B cell (primary cell): Measurements from ENCODE around the gene MYBPHL. TPM values are rescaled to one million over a fixed set of nuclear protein-coding genes. Genes with fewer than 3 reads are reported as not detected.
A peak's percentile ranks its signal among the peaks of the same experiment; 100 is the strongest.

Source experiments
- ATAC-seq: fragments of 200-7000 bp; cut with Tn5 transposase; one replicate; pipeline ENCODE4 v1.10.0; 2021; ENCODE audit warnings: low read depth, mild to moderate bottlenecking, moderate number of reproducible peaks, moderate library complexity
- CTCF ChIA-PET: fragments of 350-600 bp; sonication (Branson Sonifier 250); formaldehyde crosslinking; loops from one replicate; lab custom pipeline; 2021; ENCODE audit warnings: antibody characterized with exemption, inconsistent platforms; lab: Charles Lee
- POLR2A ChIA-PET: fragments of 350-600 bp; sonication (Branson Sonifier 250); formaldehyde crosslinking; loops from one replicate; lab custom pipeline; 2021; ENCODE audit warnings: antibody characterized with exemption; lab: Charles Lee
- DNase-seq: peaks from one replicate; pipeline ENCODE4 v3.0.0; 2013
- H2AFZ ChIP-seq: 2 replicates; pipeline ENCODE4 v1.6.1; 2012; ENCODE audit warnings: mild to moderate bottlenecking, low read depth, low read length; ENCODE audit not compliant: insufficient read depth, poor library complexity, severe bottlenecking
- H3K27ac ChIP-seq, 2 donors: 1 replicate in 1 of 2; 2 replicates in 1 of 2; pipeline ENCODE4 v1.5.1; 2012 to 2013; ENCODE audit warnings: low read length in 2 of 2, mild to moderate bottlenecking in 2 of 2, moderate library complexity in 1 of 2
- H3K27me3 ChIP-seq, 4 experiments: fragments of 200-600 bp in 1 of 4; sonication (generic) in 1 of 4; replicated peaks in 1 of 4; 1 replicate in 2 of 4; 2 replicates in 2 of 4; pipeline versions ENCODE4 v1.6.1 to v1.7.0; 2013 to 2016; ENCODE audit warnings: low read length in 3 of 4, mild to moderate bottlenecking in 2 of 4, mixed read lengths in 1 of 4, moderate library complexity in 1 of 4; ENCODE audit not compliant: insufficient read depth in 4 of 4, control insufficient read depth in 3 of 4; ENCODE audit errors: control extremely low read depth in 1 of 4
- H3K36me3 ChIP-seq, 2 experiments: replicated peaks in 1 of 2; 1 replicate in 1 of 2; 2 replicates in 1 of 2; pipeline versions ENCODE4 v1.6.1 to v1.7.1; 2013; ENCODE audit warnings: low read length in 1 of 2; ENCODE audit not compliant: insufficient read depth in 2 of 2, control insufficient read depth in 1 of 2; ENCODE audit errors: control extremely low read depth in 1 of 2, extremely low read depth in 1 of 2
- H3K4me1 ChIP-seq, 2 donors: fragments of 200-600 bp in 1 of 2; sonication (generic) in 1 of 2; 1 replicate in 1 of 2; 2 replicates in 1 of 2; pipeline versions ENCODE4 v1.5.1 to v1.6.1; 2013 to 2017; ENCODE audit warnings: low read length in 2 of 2; ENCODE audit not compliant: control insufficient read depth in 2 of 2, insufficient read depth in 2 of 2
- H3K4me2 ChIP-seq: replicated peaks from 2 replicates; pipeline ENCODE3; 2012; ENCODE audit warnings: mild to moderate bottlenecking, low read depth, low read length; ENCODE audit not compliant: poor library complexity, severe bottlenecking
- H3K4me3 ChIP-seq, 5 experiments: fragments of 200-600 bp in 1 of 5; sonication (generic) in 1 of 5; 1 replicate in 3 of 5; 2 replicates in 2 of 5; pipeline versions ENCODE4 v1.5.1 to v1.7.0; 2011 to 2016; ENCODE audit warnings: low read length in 4 of 5, mild to moderate bottlenecking in 4 of 5, low read depth in 2 of 5, control low read depth in 1 of 5, moderate library complexity in 1 of 5; ENCODE audit not compliant: insufficient read depth in 1 of 5; ENCODE audit errors: control extremely low read depth in 1 of 5, extremely low read depth in 1 of 5
- H3K79me2 ChIP-seq: fragments of 200-600 bp; sonication (generic); one replicate; pipeline ENCODE4 v1.6.0; 2016; ENCODE audit warnings: low read length; ENCODE audit not compliant: control insufficient read depth, insufficient read depth
- H3K9ac ChIP-seq: fragments of 200-600 bp; sonication (generic); 2 replicates; pipeline ENCODE4 v1.6.1; 2017; ENCODE audit warnings: mild to moderate bottlenecking, low read length, moderate library complexity
- H3K9me3 ChIP-seq, 3 donors: one replicate each; pipeline versions ENCODE4 v1.6.1 to v1.7.1; 2013; ENCODE audit warnings: low read length in 2 of 3; ENCODE audit not compliant: control insufficient read depth in 2 of 3, insufficient read depth in 1 of 3; ENCODE audit errors: control extremely low read depth in 1 of 3
- H4K20me1 ChIP-seq: 2 replicates; pipeline ENCODE4 v1.6.0; 2012; ENCODE audit warnings: mild to moderate bottlenecking, low read length; ENCODE audit not compliant: insufficient read depth, control insufficient read depth, poor library complexity, severe bottlenecking
- H3K27ac Mint-ChIP-seq: one replicate; pipeline ENCODE4 v1.8.0; 2021; ENCODE audit warnings: mixed read lengths
- H3K27me3 Mint-ChIP-seq: one replicate; pipeline ENCODE4 v1.8.0; 2021; ENCODE audit warnings: mixed read lengths
- H3K4me1 Mint-ChIP-seq: one replicate; pipeline ENCODE4 v1.8.0; 2021; ENCODE audit warnings: mixed read lengths
- H3K4me3 Mint-ChIP-seq: one replicate; pipeline ENCODE4 v1.8.0; 2021; ENCODE audit warnings: mixed read lengths
- H3K9me3 Mint-ChIP-seq: one replicate; pipeline ENCODE4 v1.8.0; 2022; ENCODE audit warnings: mixed read lengths; ENCODE audit not compliant: insufficient read depth
- EZH2 ChIP-seq: IDR thresholded peaks from 2 replicates; pipeline ENCODE4 v1.6.1; 2012; ENCODE audit warnings: borderline replicate concordance, low read depth, mild to moderate bottlenecking, moderate library complexity, low read length; ENCODE audit not compliant: insufficient read depth, poor library complexity, severe bottlenecking
- WGBS: methylation state at CpG from one replicate; pipeline ENCODE4 v1.1.5; 2013; ENCODE audit warnings: missing lambda C conversion rate; ENCODE audit not compliant: insufficient coverage; 5-methylcytosine and 5-hydroxymethylcytosine counted together
- intact Hi-C: fragments of 100-400 bp; cut with micrococcal nuclease; formaldehyde crosslinking; loops from one replicate; pipeline ENCODE4 v1.10.0; 2022
- polyA plus RNA-seq: library from polyadenylated mRNA; depleted of rRNA; stranded (reverse); fragments of >200 nt; gene quantifications from 2 replicates; pipeline ENCODE4 v1.2.3, GENCODE V29; 2012
- total RNA-seq, 2 donors: library from RNA; stranded (reverse); fragments of 120-200 nt in 1 of 2; gene quantifications; 1 replicate in 1 of 2; 2 replicates in 1 of 2; pipeline versions ENCODE4 v1.2.3 to v1.2.4, GENCODE V29; 2013 to 2022
- TF ChIP-seq, protein P1 (sequence below): fragments of 200-600 bp; IDR thresholded peaks from one replicate; pipeline ENCODE4 v1.8.0; 2022; ENCODE audit warnings: antibody characterized with exemption, mild to moderate bottlenecking

Gene MYBPHL
- total and polyA plus RNA-seq, 2 donors (not counting 1 experiment from before 2014, with no cell fraction given) = not detected

DNA sequence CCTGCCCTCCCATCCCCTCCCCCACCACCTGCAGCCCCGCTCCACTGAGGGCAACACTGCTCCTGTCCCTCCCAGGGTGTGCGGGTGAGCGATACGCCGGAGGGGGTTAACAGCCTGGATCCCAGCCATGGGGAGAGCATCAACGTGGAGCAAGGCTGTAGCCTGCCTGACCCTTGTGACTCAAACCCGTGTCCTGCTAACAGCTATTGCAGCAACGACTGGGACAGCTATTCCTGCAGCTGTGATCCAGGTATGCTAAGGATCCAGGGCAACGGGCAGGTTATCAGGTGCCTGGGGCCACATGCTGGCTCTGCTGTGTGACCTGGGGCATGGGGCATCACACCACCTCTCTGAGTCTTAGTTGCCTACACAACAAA lies 42.4 kb downstream of the MYBPHL start:
- no peak for ATAC-seq
- H3K27me3 Mint-ChIP-seq = peaks cover 4% of the 10 kb centered on the region
- intact Hi-C loops = no loop called here
- Histone ChIP-seq H3K9ac (no peak overlapping the region), H3K27me3 (peaks cover 0 to 4% (median 0%) of the 10 kb centered on the region in 4 experiments), H3K4me2 (no peak overlapping the region), H3K9me3 (no peaks in the 10 kb centered on the region), H3K27ac (no peak overlapping the region), H3K79me2 (no peaks in the 10 kb centered on the region), H3K4me3 (no peak overlapping the region), H3K4me1 (peaks cover 0 to 3% of the 10 kb centered on the region in 2 donors), H2AFZ (no peak overlapping the region), H4K20me1 (no peaks in the 10 kb centered on the region), H3K36me3 (no peaks in the 10 kb centered on the region)
- peaks cover 4% of the 10 kb centered on the region for H3K4me1 Mint-ChIP-seq
- no peak for TF ChIP-seq EZH2
- TF ChIP-seq, protein P1, sequence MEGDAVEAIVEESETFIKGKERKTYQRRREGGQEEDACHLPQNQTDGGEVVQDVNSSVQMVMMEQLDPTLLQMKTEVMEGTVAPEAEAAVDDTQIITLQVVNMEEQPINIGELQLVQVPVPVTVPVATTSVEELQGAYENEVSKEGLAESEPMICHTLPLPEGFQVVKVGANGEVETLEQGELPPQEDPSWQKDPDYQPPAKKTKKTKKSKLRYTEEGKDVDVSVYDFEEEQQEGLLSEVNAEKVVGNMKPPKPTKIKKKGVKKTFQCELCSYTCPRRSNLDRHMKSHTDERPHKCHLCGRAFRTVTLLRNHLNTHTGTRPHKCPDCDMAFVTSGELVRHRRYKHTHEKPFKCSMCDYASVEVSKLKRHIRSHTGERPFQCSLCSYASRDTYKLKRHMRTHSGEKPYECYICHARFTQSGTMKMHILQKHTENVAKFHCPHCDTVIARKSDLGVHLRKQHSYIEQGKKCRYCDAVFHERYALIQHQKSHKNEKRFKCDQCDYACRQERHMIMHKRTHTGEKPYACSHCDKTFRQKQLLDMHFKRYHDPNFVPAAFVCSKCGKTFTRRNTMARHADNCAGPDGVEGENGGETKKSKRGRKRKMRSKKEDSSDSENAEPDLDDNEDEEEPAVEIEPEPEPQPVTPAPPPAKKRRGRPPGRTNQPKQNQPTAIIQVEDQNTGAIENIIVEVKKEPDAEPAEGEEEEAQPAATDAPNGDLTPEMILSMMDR = no peak
- POLR2A ChIA-PET = no interaction called here
- H3K27ac Mint-ChIP-seq = no peak overlapping the region
- H3K4me3 Mint-ChIP-seq = no peak overlapping the region
- H3K9me3 Mint-ChIP-seq = no peaks in the 10 kb centered on the region
- no peak for DNase-seq
- 81% methylated on average over 8 of the region's 9 CpGs for WGBS
- CTCF ChIA-PET = interaction anchor here (1.1 to 8.1 kb wide), 8 partner anchors 11 to 268 kb away, joined by 3 to 73 read pairs (median 8); partner anchors contain the start of gene PSRC1

DNA sequence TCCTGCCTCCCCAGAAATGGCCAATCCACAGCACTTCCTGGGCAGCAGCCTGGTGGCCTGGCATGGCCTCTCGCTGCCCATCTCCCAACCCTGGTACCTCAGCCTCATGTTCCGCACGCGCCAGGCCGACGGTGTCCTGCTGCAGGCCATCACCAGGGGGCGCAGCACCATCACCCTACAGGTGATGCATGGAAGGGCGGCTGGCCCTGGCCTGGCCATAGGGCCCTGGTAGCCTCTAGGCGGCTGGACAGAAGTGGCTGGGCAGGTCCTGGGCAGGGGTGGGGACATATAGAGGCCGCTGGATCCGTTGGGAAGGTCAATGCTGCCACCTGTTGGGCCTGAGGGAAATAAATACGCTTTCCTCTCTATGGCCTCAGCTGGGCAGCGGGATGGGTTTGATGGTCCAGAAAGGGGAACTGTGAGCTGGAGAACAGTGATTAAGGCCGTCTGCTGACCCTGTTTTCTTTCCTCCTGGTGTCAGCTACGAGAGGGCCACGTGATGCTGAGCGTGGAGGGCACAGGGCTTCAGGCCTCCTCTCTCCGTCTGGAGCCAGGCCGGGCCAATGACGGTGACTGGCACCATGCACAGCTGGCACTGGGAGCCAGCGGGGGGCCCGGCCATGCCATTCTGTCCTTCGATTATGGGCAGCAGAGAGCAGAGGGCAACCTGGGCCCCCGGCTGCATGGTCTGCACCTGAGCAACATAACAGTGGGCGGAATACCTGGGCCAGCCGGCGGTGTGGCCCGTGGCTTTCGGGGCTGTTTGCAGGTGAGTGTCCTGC lies 43.0 kb downstream of the MYBPHL start:
- ATAC-seq (peak; percentile 92), DNase-seq (peak; percentile 80)
- CTCF ChIA-PET = interaction anchor here (1.1 to 8.1 kb wide), 8 partner anchors 10 to 269 kb away, joined by 3 to 73 read pairs (median 8); partner anchors contain the start of gene PSRC1
- Mint-ChIP-seq H3K4me3 (no peak overlapping the region), H3K4me1 (peaks cover 4% of the 10 kb centered on the region), H3K27me3 (peaks cover 4% of the 10 kb centered on the region), H3K27ac (no peak overlapping the region), H3K9me3 (no peaks in the 10 kb centered on the region)
- Histone ChIP-seq H3K79me2 (no peaks in the 10 kb centered on the region), H3K36me3 (no peaks in the 10 kb centered on the region), H4K20me1 (no peaks in the 10 kb centered on the region), H3K4me3 (no peak overlapping the region), H3K27ac (no peak overlapping the region), H3K4me1 (peaks cover 0 to 3% of the 10 kb centered on the region in 2 donors), H3K27me3 (peaks cover 0 to 4% (median 0%) of the 10 kb centered on the region in 4 experiments), H3K9me3 (no peaks in the 10 kb centered on the region), H3K9ac (no peak overlapping the region), H3K4me2 (peak overlapping the region; percentile 1), H2AFZ (no peak overlapping the region)
- intact Hi-C loops = loop anchor here (1.0 kb wide), 1 partner anchor 136 kb away; no protein-coding TSS in a partner anchor
- WGBS = 49% methylated on average over 29 of the region's 29 CpGs
- POLR2A ChIA-PET = no interaction called here
- TF ChIP-seq, protein P1 = peak; percentile 93
- TF ChIP-seq EZH2 = no peak
